H9 (cell line): ENCODE measurements around the gene MPP7. TPM values are rescaled to one million over a fixed set of nuclear protein-coding genes. Genes with fewer than 3 reads are reported as not detected.

Experiments used
- DNase-seq: peaks from one replicate; pipeline ENCODE4 v3.0.0-alpha.2; 2017
- H2AFZ ChIP-seq: one replicate; pipeline ENCODE4 v1.6.1; 2013; ENCODE audit warnings: mild to moderate bottlenecking, low read length, control low read depth, moderate library complexity
- H2AK5ac ChIP-seq: 2 replicates; pipeline ENCODE4 v1.6.1; 2013; ENCODE audit warnings: low read length, control low read depth, mixed read lengths; ENCODE audit not compliant: insufficient read length
- H2BK120ac ChIP-seq: one replicate; pipeline ENCODE4 v1.6.1; 2013; ENCODE audit warnings: low read depth, mild to moderate bottlenecking, low read length, control low read depth, inconsistent platforms; ENCODE audit not compliant: poor library complexity, severe bottlenecking
- H2BK12ac ChIP-seq: 2 replicates; pipeline ENCODE4 v1.6.1; 2013; ENCODE audit warnings: low read length, control low read depth, mixed read lengths, low read depth; ENCODE audit not compliant: insufficient read length
- H2BK15ac ChIP-seq: 2 replicates; pipeline ENCODE4 v1.6.1; 2013; ENCODE audit warnings: low read depth, low read length, control low read depth
- H2BK20ac ChIP-seq: one replicate; pipeline ENCODE4 v1.6.1; 2013; ENCODE audit warnings: low read depth, mild to moderate bottlenecking, low read length, control low read depth, inconsistent platforms; ENCODE audit not compliant: poor library complexity, severe bottlenecking
- H2BK5ac ChIP-seq: 2 replicates; pipeline ENCODE4 v1.6.1; 2013; ENCODE audit warnings: low read length, control low read depth, mixed read lengths; ENCODE audit not compliant: insufficient read length
- H3K14ac ChIP-seq: 2 replicates; pipeline ENCODE4 v1.6.1; 2013; ENCODE audit warnings: low read length, control low read depth; ENCODE audit not compliant: insufficient read depth
- H3K18ac ChIP-seq: 2 replicates; pipeline ENCODE4 v1.6.1; 2013; ENCODE audit warnings: low read depth, mild to moderate bottlenecking, mixed read lengths, low read length, control low read depth; ENCODE audit not compliant: insufficient read length
- H3K23ac ChIP-seq: 2 replicates; pipeline ENCODE4 v1.6.1; 2013; ENCODE audit warnings: low read length, control low read depth, mixed read lengths, low read depth; ENCODE audit not compliant: insufficient read length
- H3K23me2 ChIP-seq: 2 replicates; pipeline ENCODE4 v1.6.1; 2013; ENCODE audit warnings: low read depth, mild to moderate bottlenecking, mixed read lengths, low read length, control low read depth; ENCODE audit not compliant: insufficient read length, poor library complexity, severe bottlenecking
- H3K27ac ChIP-seq: 2 replicates; pipeline ENCODE4 v1.5.1; 2013; ENCODE audit warnings: low read length, control low read depth, mixed read lengths, low read depth; ENCODE audit not compliant: insufficient read length
- H3K27me3 ChIP-seq: 2 replicates; pipeline ENCODE4 v1.6.1; 2013; ENCODE audit warnings: low read length, control low read depth, inconsistent platforms; ENCODE audit not compliant: insufficient read depth
- H3K4ac ChIP-seq: 2 replicates; pipeline ENCODE4 v1.6.1; 2013; ENCODE audit warnings: low read depth, mild to moderate bottlenecking, control low read depth, inconsistent platforms, low read length, moderate library complexity
- H3K4me1 ChIP-seq: 2 replicates; pipeline ENCODE4 v1.6.1; 2013; ENCODE audit warnings: low read length, control low read depth, inconsistent platforms; ENCODE audit not compliant: insufficient read depth
- H3K4me2 ChIP-seq: 2 replicates; pipeline ENCODE4 v1.6.1; 2013; ENCODE audit warnings: low read length, control low read depth, mixed read lengths; ENCODE audit not compliant: insufficient read length, insufficient read depth
- H3K56ac ChIP-seq: 2 replicates; pipeline ENCODE4 v1.6.1; 2013; ENCODE audit warnings: low read depth, mild to moderate bottlenecking, mixed read lengths, low read length, control low read depth; ENCODE audit not compliant: insufficient read length
- H3K79me1 ChIP-seq: 2 replicates; pipeline ENCODE4 v1.6.1; 2013; ENCODE audit warnings: low read depth, mild to moderate bottlenecking, moderate library complexity, low read length, control low read depth, inconsistent platforms; ENCODE audit not compliant: insufficient read depth, poor library complexity, severe bottlenecking
- H3K79me2 ChIP-seq: 2 replicates; pipeline ENCODE4 v1.6.1; 2013; ENCODE audit warnings: low read length, control low read depth, inconsistent platforms; ENCODE audit not compliant: insufficient read depth
- H3K9ac ChIP-seq: 2 replicates; pipeline ENCODE4 v1.6.1; 2013; ENCODE audit warnings: low read length, control low read depth, mixed read lengths; ENCODE audit not compliant: insufficient read length; ENCODE audit errors: extremely low read depth
- H3K9me3 ChIP-seq: one replicate; pipeline ENCODE4 v1.6.1; 2013; ENCODE audit warnings: low read depth, low read length, inconsistent platforms; ENCODE audit not compliant: control insufficient read depth
- H3T11ph ChIP-seq: one replicate; pipeline ENCODE4 v1.6.1; 2013; ENCODE audit warnings: mild to moderate bottlenecking, low read length, control low read depth, inconsistent platforms
- H4K20me1 ChIP-seq: one replicate; pipeline ENCODE4 v1.6.1; 2013; ENCODE audit not compliant: control insufficient read depth, insufficient read length, insufficient read depth
- H4K5ac ChIP-seq: 2 replicates; pipeline ENCODE4 v1.6.1; 2013; ENCODE audit warnings: low read depth, mild to moderate bottlenecking, mixed read lengths, low read length, control low read depth; ENCODE audit not compliant: insufficient read length
- H4K8ac ChIP-seq: replicated peaks from 2 replicates; pipeline ENCODE4 v1.6.1; 2013; ENCODE audit warnings: low read length, control low read depth, mixed read lengths, low read depth; ENCODE audit not compliant: insufficient read length
- H4K91ac ChIP-seq: 2 replicates; pipeline ENCODE4 v1.6.1; 2013; ENCODE audit warnings: low read depth, mild to moderate bottlenecking, moderate library complexity, mixed read lengths, low read length, control low read depth; ENCODE audit not compliant: insufficient read length
- H3K27ac Mint-ChIP-seq, 3 experiments: 2 replicates in 2 of 3; 3 replicates in 1 of 3; pipeline ENCODE4 v1.8.0; 2020 to 2021; ENCODE audit warnings: mixed read lengths in 3 of 3, mild to moderate bottlenecking in 1 of 3, moderate library complexity in 1 of 3
- H3K27me3 Mint-ChIP-seq: 2 replicates; pipeline ENCODE4 v1.8.0; 2021; ENCODE audit warnings: low read depth, mild to moderate bottlenecking, moderate library complexity, mixed read lengths
- H3K36me3 Mint-ChIP-seq, 3 experiments: 2 replicates in 2 of 3; 3 replicates in 1 of 3; pipeline ENCODE4 v1.8.0; 2020 to 2021; ENCODE audit warnings: low read depth in 3 of 3, mixed read lengths in 3 of 3; ENCODE audit not compliant: insufficient read depth in 1 of 3
- H3K4me1 Mint-ChIP-seq, 2 experiments: 2 replicates each; pipeline ENCODE4 v1.8.0; 2020; ENCODE audit warnings: mixed read lengths in 2 of 2
- H3K4me3 Mint-ChIP-seq, 2 experiments: 2 replicates in 1 of 2; 3 replicates in 1 of 2; pipeline ENCODE4 v1.8.0; 2020 to 2021; ENCODE audit warnings: mild to moderate bottlenecking in 2 of 2, mixed read lengths in 2 of 2, moderate library complexity in 1 of 2
- H3K9me3 Mint-ChIP-seq, 2 experiments: 2 replicates in 1 of 2; 3 replicates in 1 of 2; pipeline ENCODE4 v1.8.0; 2020; ENCODE audit warnings: mild to moderate bottlenecking in 2 of 2, mixed read lengths in 2 of 2, moderate library complexity in 1 of 2
- CTCF ChIP-seq: fragments of 200-600 bp; sonication (generic); conservative IDR thresholded peaks from 3 replicates; pipeline ENCODE4 v1.8.0; 2021; ENCODE audit warnings: antibody characterized with exemption, mild to moderate bottlenecking
- WGBS: extraction: QIAGEN DNeasy Blood & Tissue Kit; methylation state at CpG from one replicate; pipeline ENCODE4 v1.1.7; 2013; ENCODE audit warnings: missing lambda C conversion rate, low lambda C conversion rate, mixed read lengths; ENCODE audit not compliant: insufficient read length; ENCODE audit errors: extremely low coverage; 5-methylcytosine and 5-hydroxymethylcytosine counted together
- long read RNA-seq: library from polyadenylated mRNA; unstranded; transcript quantifications from one replicate; pipeline ENCODE4 v2.0.0, GENCODE V29; 2020
- total RNA-seq: library from RNA; stranded (reverse); gene quantifications from 2 replicates; pipeline ENCODE4 v1.2.1, GENCODE V29; 2021

Gene MPP7
- 4.7 and 6.9 TPM in 2 replicates for total RNA-seq
- long read RNA-seq, partial matches to known transcripts, result 14 of 43 reads
- long read RNA-seq, other reads (novel, unspliced or antisense), result 29 of 43 reads

DNA sequence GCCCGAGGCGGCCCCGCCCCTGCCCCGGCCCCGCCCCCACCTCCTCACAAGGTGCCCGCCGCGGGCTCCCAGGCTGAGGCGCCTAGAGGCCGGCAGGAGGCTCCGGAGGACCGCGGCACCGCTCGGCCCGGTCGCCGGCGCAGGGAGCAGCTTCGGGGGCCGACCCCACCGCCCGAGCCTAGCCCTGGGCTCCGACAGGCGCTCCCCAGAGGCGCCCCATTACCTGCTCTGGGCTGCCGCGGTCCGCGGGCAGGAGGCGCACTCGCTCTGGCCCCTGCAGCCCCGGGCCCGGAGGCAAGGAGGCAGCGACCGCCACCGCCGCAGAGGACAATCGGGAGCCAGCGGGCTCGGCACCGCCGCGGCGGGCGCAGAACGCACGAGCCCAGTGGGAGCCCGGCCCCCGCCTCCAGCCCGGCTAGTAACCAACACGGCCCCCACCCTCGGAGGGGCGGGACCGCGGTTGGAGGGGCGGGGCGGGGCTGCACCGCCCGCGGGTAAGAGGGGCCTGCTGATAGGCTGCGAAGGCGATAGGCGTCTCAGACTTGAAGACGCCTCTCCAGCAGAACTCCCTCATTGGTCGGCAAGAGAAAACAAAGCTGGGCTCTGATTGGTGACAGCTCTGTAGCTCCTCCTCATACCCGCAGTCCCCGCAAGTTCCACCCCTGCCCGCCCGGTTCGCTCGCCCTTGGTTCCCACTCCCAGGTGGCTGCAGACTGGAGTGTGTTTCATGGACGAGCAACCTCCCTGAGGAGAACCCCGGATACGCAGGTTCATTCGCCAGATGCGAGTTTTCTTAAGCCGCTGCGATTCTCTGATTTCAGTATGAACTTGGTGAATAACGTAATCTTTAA, at the start of gene MPP7:
Gene MPP7, minus strand, starts transcription at position 427 of the 851 bp plus-strand sequence. CDS start 64,460 bp downstream, outside the sequence.
- no peaks in the 10 kb centered on the region for H3K4me1 ChIP-seq
- H3K23ac ChIP-seq, result no peak within 1 kb of the TSS
- H3K27ac ChIP-seq, result no peak within 1 kb of the TSS
- no peak within 1 kb of the TSS for H3K56ac ChIP-seq
- no peaks in the 10 kb centered on the region for H3K79me1 ChIP-seq
- H3K4me2 ChIP-seq, result peak within 1 kb of the TSS; percentile 70
- no peak within 1 kb of the TSS for H4K8ac ChIP-seq
- Mint-ChIP-seq H3K27me3 (peaks cover 45% of the 10 kb centered on the region), H3K4me1 (peaks cover 16 to 19% of the 10 kb centered on the region in 2 experiments), H3K9me3 (no peaks in the 10 kb centered on the region), H3K4me3 (peak within 1 kb of the TSS; percentile 84 to 90), H3K27ac (peak within 1 kb of the TSS; percentile 65 to 88 (median 85); a peak in 6 of 7 replicates), H3K36me3 (no peaks in the 10 kb centered on the region; a peak in 1 of 7 replicates)
- no peak within 1 kb of the TSS for H2BK5ac ChIP-seq
- no peaks in the 10 kb centered on the region for H3K79me2 ChIP-seq
- TF ChIP-seq CTCF, result peak; percentile 52
- H3K27me3 ChIP-seq, result no peaks in the 10 kb centered on the region
- H2AK5ac ChIP-seq, result no peak within 1 kb of the TSS
- WGBS, result no CpG with 5 or more reads among the region's 80 CpGs
- H4K91ac ChIP-seq, result no peak within 1 kb of the TSS
- no peak within 1 kb of the TSS for H3K18ac ChIP-seq
- H2BK12ac ChIP-seq, result no peak within 1 kb of the TSS
- H4K20me1 ChIP-seq, result no peaks in the 10 kb centered on the region
- no peak within 1 kb of the TSS for H3K4ac ChIP-seq
- no peak within 1 kb of the TSS for H4K5ac ChIP-seq
- H2BK15ac ChIP-seq, result no peak within 1 kb of the TSS
- no peak within 1 kb of the TSS for H2BK120ac ChIP-seq
- no peak within 1 kb of the TSS for H2BK20ac ChIP-seq
- H3T11ph ChIP-seq, result no peak within 1 kb of the TSS
- peak; percentile 99 for DNase-seq
- H3K9ac ChIP-seq, result peak within 1 kb of the TSS; percentile 69
- peak within 1 kb of the TSS; percentile 69 for H2AFZ ChIP-seq
- peaks cover 6% of the 10 kb centered on the region for H3K23me2 ChIP-seq
- peak within 1 kb of the TSS; percentile 74 for H3K14ac ChIP-seq
- no peaks in the 10 kb centered on the region for H3K9me3 ChIP-seq
